A673 (cell line): ENCODE results near the gene SHOX. TPM values are rescaled to one million over a fixed set of nuclear protein-coding genes. Genes with fewer than 3 reads are reported as not detected.

Experiments used
- BruUV-seq: library from RNA; stranded (reverse); fragments of 400-500 nt; replicated peaks from 2 replicates; lab custom pipeline; 2021; lab: Mats Ljungman, UMichigan
- CTCF ChIA-PET: fragments of 300-600 bp; sonication (Branson Sonifier 250); formaldehyde crosslinking; loops from one replicate; lab custom pipeline; 2022; ENCODE audit warnings: antibody characterized with exemption; lab: Charles Lee
- POLR2A ChIA-PET: fragments of 300-600 bp; sonication (Branson Sonifier 250); formaldehyde crosslinking; loops from one replicate; lab custom pipeline; 2022; ENCODE audit warnings: antibody characterized with exemption; ENCODE audit not compliant: low non-redundant PET; lab: Charles Lee
- DNase-seq: peaks from one replicate; pipeline ENCODE4 v3.0.0-alpha.2; 2015; ENCODE audit warnings: low spot score
- H3K27ac ChIP-seq: fragments of 200-600 bp; sonication (generic); 2 replicates; pipeline ENCODE4 v1.5.1; 2016; ENCODE audit warnings: mixed run types, low read depth, mild to moderate bottlenecking, mixed read lengths, antibody characterized with exemption, low read length; ENCODE audit not compliant: poor library complexity, severe bottlenecking
- H3K27me3 ChIP-seq: fragments of 200-600 bp; sonication (generic); replicated peaks from 2 replicates; pipeline ENCODE4 v1.6.1; 2017; ENCODE audit warnings: mixed run types, low read depth, mild to moderate bottlenecking, mixed read lengths, antibody characterized with exemption, low read length; ENCODE audit not compliant: insufficient read depth, poor library complexity
- H3K36me3 ChIP-seq: fragments of 200-600 bp; sonication (generic); 2 replicates; pipeline ENCODE4 v1.6.1; 2016; ENCODE audit warnings: mixed run types, mild to moderate bottlenecking, mixed read lengths, antibody characterized with exemption, low read length; ENCODE audit not compliant: insufficient read depth, poor library complexity, severe bottlenecking
- H3K4me1 ChIP-seq: fragments of 200-600 bp; sonication (generic); 2 replicates; pipeline ENCODE4 v1.6.1; 2017; ENCODE audit warnings: mixed run types, mild to moderate bottlenecking, mixed read lengths, antibody characterized with exemption, low read length; ENCODE audit not compliant: insufficient read depth, poor library complexity, severe bottlenecking
- H3K4me3 ChIP-seq: fragments of 200-600 bp; sonication (generic); 2 replicates; pipeline ENCODE4 v1.5.1; 2016; ENCODE audit warnings: low read depth, mixed run types, mild to moderate bottlenecking, mixed read lengths, low read length; ENCODE audit not compliant: poor library complexity, severe bottlenecking
- H3K9me3 ChIP-seq: fragments of 200-600 bp; sonication (generic); 2 replicates; pipeline ENCODE4 v1.6.1; 2016; ENCODE audit warnings: mixed run types, low read depth, mild to moderate bottlenecking, mixed read lengths, antibody characterized with exemption, low read length; ENCODE audit not compliant: poor library complexity, severe bottlenecking
- EZH2 ChIP-seq: fragments of 200-600 bp; sonication (generic); IDR thresholded peaks from 2 replicates; pipeline ENCODE4 v1.6.1; 2017; ENCODE audit warnings: borderline replicate concordance, low read depth, mild to moderate bottlenecking, mixed read lengths, antibody characterized with exemption, low read length; ENCODE audit not compliant: poor library complexity, severe bottlenecking
- intact Hi-C: fragments of 100-400 bp; cut with micrococcal nuclease; formaldehyde crosslinking; loops from one replicate; pipeline ENCODE4 v1.10.0; 2022; ENCODE audit not compliant: unreplicated experiment
- total RNA-seq: library from RNA; stranded (reverse); gene quantifications from 2 replicates; pipeline ENCODE4 v1.2.3, GENCODE V29; 2021
- TF ChIP-seq, protein P1 (sequence below): fragments of 300-800, 200-600 bp; sonication (generic); conservative IDR thresholded peaks from 2 replicates; pipeline ENCODE4 v1.5.1; 2017; ENCODE audit warnings: low read depth, mild to moderate bottlenecking, antibody characterized with exemption, low read length, moderate library complexity, mixed read lengths

The SHOX gene
- total RNA-seq, 1 experiment from 2014 or later: not detected

DNA sequence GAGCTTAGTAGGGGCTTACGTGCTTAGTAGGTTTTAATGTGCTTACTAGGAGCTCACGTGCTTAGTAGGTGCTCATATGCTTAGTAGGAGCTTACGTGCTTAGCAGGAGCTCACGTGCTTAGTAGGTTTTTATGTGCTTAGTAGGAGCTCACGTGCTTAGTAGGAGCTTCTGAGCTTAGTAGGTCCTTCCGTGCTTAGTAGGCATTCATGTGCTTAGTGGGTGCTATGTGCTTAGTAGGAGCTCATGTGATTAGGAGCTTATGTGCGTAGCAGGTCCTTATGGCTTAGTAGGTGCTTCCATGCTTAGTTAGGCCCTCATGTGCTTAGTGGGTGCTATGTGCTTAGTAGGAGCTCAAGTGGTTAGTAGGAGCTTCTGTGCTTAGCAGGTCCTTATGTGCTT is 59.4 kb downstream of the SHOX start:
- CTCF ChIA-PET: no interaction called here
- no TSS peak for BruUV-seq
- TF ChIP-seq, protein P1, sequence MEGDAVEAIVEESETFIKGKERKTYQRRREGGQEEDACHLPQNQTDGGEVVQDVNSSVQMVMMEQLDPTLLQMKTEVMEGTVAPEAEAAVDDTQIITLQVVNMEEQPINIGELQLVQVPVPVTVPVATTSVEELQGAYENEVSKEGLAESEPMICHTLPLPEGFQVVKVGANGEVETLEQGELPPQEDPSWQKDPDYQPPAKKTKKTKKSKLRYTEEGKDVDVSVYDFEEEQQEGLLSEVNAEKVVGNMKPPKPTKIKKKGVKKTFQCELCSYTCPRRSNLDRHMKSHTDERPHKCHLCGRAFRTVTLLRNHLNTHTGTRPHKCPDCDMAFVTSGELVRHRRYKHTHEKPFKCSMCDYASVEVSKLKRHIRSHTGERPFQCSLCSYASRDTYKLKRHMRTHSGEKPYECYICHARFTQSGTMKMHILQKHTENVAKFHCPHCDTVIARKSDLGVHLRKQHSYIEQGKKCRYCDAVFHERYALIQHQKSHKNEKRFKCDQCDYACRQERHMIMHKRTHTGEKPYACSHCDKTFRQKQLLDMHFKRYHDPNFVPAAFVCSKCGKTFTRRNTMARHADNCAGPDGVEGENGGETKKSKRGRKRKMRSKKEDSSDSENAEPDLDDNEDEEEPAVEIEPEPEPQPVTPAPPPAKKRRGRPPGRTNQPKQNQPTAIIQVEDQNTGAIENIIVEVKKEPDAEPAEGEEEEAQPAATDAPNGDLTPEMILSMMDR: no peak
- no peak for TF ChIP-seq EZH2
- intact Hi-C loops: no loop called here
- no peak overlapping the region for H3K27ac ChIP-seq
- no peak overlapping the region for H3K4me3 ChIP-seq
- POLR2A ChIA-PET: no interaction called here
- peaks cover 25% of the 10 kb centered on the region for H3K9me3 ChIP-seq
- H3K27me3 ChIP-seq: no peaks in the 10 kb centered on the region
- no peak for DNase-seq
- no peaks in the 10 kb centered on the region for H3K4me1 ChIP-seq
- H3K36me3 ChIP-seq: no peaks in the 10 kb centered on the region

DNA sequence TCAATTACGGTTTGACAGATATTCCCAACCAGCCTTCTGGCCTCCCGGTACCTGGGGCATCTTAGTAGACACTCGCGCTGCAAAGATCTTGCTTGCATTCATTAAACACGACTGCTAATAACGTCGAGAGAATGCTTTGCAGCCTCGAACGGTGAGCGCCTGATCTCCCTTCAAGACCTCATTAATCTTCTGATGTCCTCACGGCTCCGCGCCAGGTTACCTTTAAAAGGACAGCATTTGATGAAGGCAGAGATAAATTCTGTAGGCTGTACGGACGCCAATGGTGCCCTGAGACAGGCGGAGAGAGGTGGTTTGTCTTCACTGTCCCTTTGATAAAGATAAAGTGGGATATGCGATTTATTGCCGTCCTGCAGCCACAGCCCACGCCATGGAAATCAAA is 64.2 kb downstream of the SHOX start:
- Histone ChIP-seq H3K4me1 (no peaks in the 10 kb centered on the region), H3K9me3 (peaks cover 20% of the 10 kb centered on the region), H3K36me3 (no peaks in the 10 kb centered on the region), H3K27me3 (no peaks in the 10 kb centered on the region), H3K4me3 (no peak overlapping the region), H3K27ac (no peak overlapping the region)
- CTCF ChIA-PET: no interaction called here
- POLR2A ChIA-PET: no interaction called here
- TF ChIP-seq, protein P1: no peak
- no peak for TF ChIP-seq EZH2
- intact Hi-C loops: no loop called here
- no TSS peak for BruUV-seq
- no peak for DNase-seq

DNA sequence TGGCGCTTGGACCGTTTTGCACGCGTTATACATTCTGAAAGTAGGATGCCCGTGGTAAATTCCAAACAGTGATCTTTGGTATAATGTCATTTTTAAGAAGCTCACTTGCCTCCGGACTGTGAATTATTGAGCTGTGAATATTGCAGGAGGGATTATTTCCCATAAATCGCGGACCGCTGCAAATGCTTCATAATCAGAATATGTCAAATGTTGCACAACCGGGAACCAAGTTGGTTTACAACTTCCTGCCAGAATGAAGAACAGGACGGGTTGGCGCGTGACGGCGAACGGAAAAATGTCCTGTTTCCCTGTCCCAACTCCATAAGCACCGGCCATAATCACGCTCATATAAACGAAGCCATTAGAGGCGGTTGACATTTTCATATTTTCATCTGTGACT is 67.6 kb downstream of the SHOX start:
- CTCF ChIA-PET: no interaction called here

More for the DNA sequence above, 67.6 kb downstream of the SHOX start:
- no TSS peak for BruUV-seq
- no peak for TF ChIP-seq EZH2
- TF ChIP-seq, protein P1: no peak
- Histone ChIP-seq H3K36me3 (no peaks in the 10 kb centered on the region), H3K27ac (no peak overlapping the region), H3K4me1 (no peaks in the 10 kb centered on the region), H3K9me3 (peaks cover 23% of the 10 kb centered on the region), H3K27me3 (no peaks in the 10 kb centered on the region), H3K4me3 (no peak overlapping the region)
- intact Hi-C loops: no loop called here
- POLR2A ChIA-PET: no interaction called here
- no peak for DNase-seq
